ENCODE results near the gene ZFP69B.

Gene ZFP69B

GRCh38 chr1:40449684-40450494 is at the start of gene ZFP69B:
TSS of gene ZFP69B (plus strand) at chr1:40450476. CDS start at chr1:40450962, 486 bp downstream.
- DNase-seq, result peak; percentile 96

GRCh38 chr1:40401473-40402201 is 48.6 kb upstream of the ZFP69B start:
- DNase-seq, result no peak

- DNase-seq, result peak; percentile 69
Measured at GRCh38 chr1:40404670-40405462, 45.4 kb upstream of the ZFP69B start.

- DNase-seq, result no peak
Measured at GRCh38 chr1:40405812-40406211, 44.5 kb upstream of the ZFP69B start.

- no peak for DNase-seq
Measured at GRCh38 chr1:40407453-40407852, 42.8 kb upstream of the ZFP69B start.

GRCh38 chr1:40409467-40409866 is 40.8 kb upstream of the ZFP69B start:
- no peak for DNase-seq

- no peak for DNase-seq
Measured at GRCh38 chr1:40411294-40411693, 39.0 kb upstream of the ZFP69B start.

- no peak for DNase-seq
Measured at GRCh38 chr1:40411843-40412242, 38.4 kb upstream of the ZFP69B start.

GRCh38 chr1:40413527-40414252 is 36.6 kb upstream of the ZFP69B start:
- no peak for DNase-seq

GRCh38 chr1:40414331-40414730 is 35.9 kb upstream of the ZFP69B start:
- DNase-seq, result no peak

GRCh38 chr1:40416709-40417108 is 33.6 kb upstream of the ZFP69B start:
- no peak for DNase-seq

GRCh38 chr1:40421431-40422384 is 28.6 kb upstream of the ZFP69B start:
- no peak for DNase-seq

- DNase-seq, result no peak
Measured at GRCh38 chr1:40422630-40423263, 27.5 kb upstream of the ZFP69B start.

GRCh38 chr1:40423264-40423642 is 27.0 kb upstream of the ZFP69B start:
- no peak for DNase-seq

GRCh38 chr1:40423951-40424618 is 26.2 kb upstream of the ZFP69B start:
- no peak for DNase-seq

- no peak for DNase-seq
Measured at GRCh38 chr1:40425198-40425597, 25.1 kb upstream of the ZFP69B start.

- DNase-seq, result no peak
Measured at GRCh38 chr1:40431385-40431784, 18.9 kb upstream of the ZFP69B start.

GRCh38 chr1:40432644-40433390 is 17.5 kb upstream of the ZFP69B start:
- DNase-seq, result no peak

GRCh38 chr1:40435471-40435870 is 14.8 kb upstream of the ZFP69B start:
- no peak for DNase-seq

GRCh38 chr1:40435876-40436275 is 14.4 kb upstream of the ZFP69B start:
- DNase-seq, result no peak
